Measurements from ENCODE around the gene MAB21L4. TPM values are rescaled to one million over a fixed set of nuclear protein-coding genes. Genes with fewer than 3 reads are reported as not detected.

Gene MAB21L4
- total RNA-seq, 1 experiment from 2014 or later = not detected

- peaks cover 0 to 9% of the 10 kb centered on the region in 2 experiments; a peak in 1 of 4 replicates for H3K9me3 ChIP-seq (ENCODE audit: control insufficient read depth in 1 of 2, insufficient read depth in 1 of 2, low read depth in 1 of 2, low read length in 2 of 2)
- no peaks in the 10 kb centered on the region for H3K27me3 ChIP-seq (ENCODE audit: insufficient read depth, low read length)
- no peaks in the 10 kb centered on the region for H4K20me1 ChIP-seq (ENCODE audit: insufficient read depth)
- H3K79me2 ChIP-seq (ENCODE audit: insufficient read depth, low read length) = no peaks in the 10 kb centered on the region
- no peak overlapping the region for H3K4me3 ChIP-seq (replicated peaks in 1 of 2; ENCODE audit: low read depth in 1 of 2, low read length in 2 of 2)
- no peak overlapping the region for H3K4me2 ChIP-seq (ENCODE audit: low read length)
- no peak overlapping the region for H3K27ac ChIP-seq (ENCODE audit: low read depth, low read length)
- no peak for ATAC-seq
- H3K4me1 ChIP-seq (ENCODE audit: control insufficient read depth in 1 of 2, insufficient read depth in 2 of 2, low read length in 2 of 2) = no peaks in the 10 kb centered on the region
- no peak overlapping the region for H3K9ac ChIP-seq (ENCODE audit: low read length)
- ChIA-PET RAD21 (ENCODE audit: low non-redundant PET in 1 of 2, low total read pairs in 2 of 2, uncharacterized antibody in 2 of 2, unreplicated experiment in 2 of 2) (no interaction called here), CTCF (no interaction called here), POLR2A (no interaction called here)
- BruUV-seq (replicated peaks) = no TSS peak
- H3K36me3 ChIP-seq (ENCODE audit: control insufficient read depth in 1 of 2, insufficient read depth in 2 of 2, low read length in 2 of 2) = no peaks in the 10 kb centered on the region
- intact Hi-C loops (cut with micrococcal nuclease) = no loop called here
- TF ChIP-seq POLR2A (IDR thresholded peaks at IDR 0.05; ENCODE audit: borderline replicate concordance, extremely low read depth, insufficient read depth, insufficient read length) (no peak), SRF (IDR thresholded peaks at IDR 0.05; ENCODE audit: low read depth) (no peak), ELF1 (IDR thresholded peaks at IDR 0.05; ENCODE audit: borderline replicate concordance, low read depth) (no peak), ZFX (IDR thresholded peaks at IDR 0.05) (no peak), EZH2 (IDR thresholded peaks at IDR 0.05) (no peak), POLR2AphosphoS5 (IDR thresholded peaks at IDR 0.05; ENCODE audit: low read depth, low read length) (no peak), ZBTB33 (IDR thresholded peaks at IDR 0.05; ENCODE audit: extremely low read depth, insufficient replicate concordance, low read length) (no peak), EGR1 (IDR thresholded peaks at IDR 0.05; ENCODE audit: low read depth) (no peak), REST (IDR thresholded peaks at IDR 0.05; ENCODE audit: low read depth) (no peak), EZH2phosphoT487 (IDR thresholded peaks at IDR 0.05; ENCODE audit: borderline replicate concordance) (no peak), TCF7L2 (IDR thresholded peaks at IDR 0.05; ENCODE audit: borderline replicate concordance, extremely low read depth, insufficient read depth, insufficient read length) (no peak), YY1 (IDR thresholded peaks at IDR 0.05; ENCODE audit: extremely low read depth, insufficient replicate concordance, low read depth, low read length) (no peak), MAX (IDR thresholded peaks at IDR 0.05) (no peak), ATF3 (IDR thresholded peaks at IDR 0.05) (no peak)
- no peak overlapping the region for H2AFZ ChIP-seq (ENCODE audit: low read depth, low read length, poor library complexity, severe bottlenecking)
- H3K9me2 ChIP-seq (ENCODE audit: insufficient read depth) = no peaks in the 10 kb centered on the region
- no peak for DNase-seq (ENCODE audit: low read depth, low spot score)
These were observed 39.3 kb upstream of the MAB21L4 start for GRCh38 chr2:240935103-240935876.
